ENCODE measurements around the gene OPRD1.

Gene OPRD1

DNA sequence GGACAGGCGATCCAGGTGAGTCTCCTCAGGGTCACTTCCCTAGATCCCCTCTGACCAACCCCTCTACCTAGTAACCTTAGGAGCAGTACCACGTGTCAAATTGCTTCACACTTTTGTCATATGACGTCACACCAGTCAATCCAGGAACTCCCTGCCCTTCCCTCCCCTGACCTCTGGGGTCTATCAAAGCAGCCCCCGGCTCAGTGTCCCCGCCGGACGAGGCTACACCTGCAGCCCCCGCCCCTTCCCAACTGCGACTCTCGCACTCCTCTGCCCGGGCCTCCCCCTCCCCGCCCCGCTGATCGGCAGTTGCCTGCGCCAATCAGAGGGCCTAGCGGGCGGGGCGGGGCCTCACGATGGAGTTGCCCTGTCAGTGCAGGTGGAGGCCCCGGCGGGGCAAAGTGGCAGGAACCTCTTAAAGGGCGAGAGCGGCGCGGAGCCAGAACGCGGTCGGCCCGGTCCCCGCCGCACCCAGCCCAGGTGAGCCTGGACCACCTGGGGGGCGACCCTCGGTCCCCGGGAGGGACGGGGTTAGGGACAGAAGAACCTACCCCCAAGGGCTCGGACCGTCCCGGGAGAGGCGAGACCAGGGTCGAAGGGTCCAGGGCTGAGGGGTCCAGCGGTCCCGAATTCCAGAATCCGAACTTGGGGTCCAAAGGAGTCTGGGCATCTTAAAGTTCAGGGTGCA, 74.9 kb downstream of the OPRD1 start:
- DNase-seq = peak; percentile 79

DNA sequence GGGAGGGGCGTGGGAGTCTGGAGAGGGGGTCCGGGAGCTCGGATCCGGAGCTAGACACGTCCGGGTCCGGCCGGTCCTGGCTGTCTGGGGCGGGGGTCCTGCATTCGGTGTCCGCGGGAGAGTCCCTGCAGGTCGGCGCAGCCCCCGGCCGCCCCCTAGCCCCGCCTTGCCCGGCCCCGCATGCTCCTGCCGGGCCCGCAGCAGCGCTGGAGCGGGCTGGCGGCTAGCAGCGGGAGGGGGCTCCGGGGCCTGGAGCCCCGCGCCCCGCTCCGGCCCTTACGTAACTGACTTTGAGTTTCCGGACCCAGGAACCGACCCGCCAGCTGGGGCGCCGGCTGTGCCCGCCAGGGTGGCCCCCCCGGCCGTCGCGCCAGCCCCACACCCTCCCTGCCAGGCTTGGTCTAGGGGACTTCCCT, 75.5 kb downstream of the OPRD1 start:
- DNase-seq = no peak

DNA sequence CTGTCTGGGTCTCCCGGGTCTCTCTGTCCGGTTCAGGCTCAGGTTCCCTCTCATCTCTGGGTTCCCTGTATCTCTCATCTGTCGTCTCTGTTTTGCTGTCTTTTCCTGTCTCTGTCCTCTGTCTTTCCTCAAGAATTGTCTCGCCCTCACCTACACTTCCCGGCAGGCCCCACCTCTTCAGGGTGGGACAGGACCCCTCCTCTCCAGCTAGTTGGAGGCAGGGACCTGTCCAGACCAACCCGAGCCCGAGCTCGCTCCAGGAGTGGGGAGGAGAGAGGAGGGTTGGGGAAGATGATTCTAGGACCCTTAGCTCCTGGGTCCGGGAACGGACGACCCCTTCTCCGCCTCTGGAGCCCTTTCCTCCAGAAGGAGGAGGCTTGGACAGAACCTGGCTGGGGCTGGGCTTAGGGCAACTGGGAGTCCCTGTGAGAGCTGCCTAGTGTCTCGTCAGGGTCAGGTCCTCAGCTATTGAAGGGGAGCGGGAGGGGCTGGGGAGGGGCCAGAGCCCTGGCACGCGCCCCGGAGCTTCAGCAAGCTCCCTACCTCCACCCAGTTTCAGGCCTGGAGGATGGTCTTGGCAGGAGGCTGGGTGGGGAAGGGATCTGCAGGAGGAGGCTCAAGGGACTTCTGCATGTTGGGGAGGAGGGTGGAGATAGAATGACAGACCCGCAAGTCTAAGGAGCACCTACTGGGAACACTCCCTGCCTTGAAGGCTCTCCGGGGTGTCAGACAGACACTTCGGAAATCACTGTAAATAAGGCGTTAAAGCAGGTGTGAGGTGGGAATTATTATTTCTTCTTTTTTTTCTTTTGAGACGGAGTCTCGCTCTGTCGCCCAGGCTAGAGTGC, 76.1 kb downstream of the OPRD1 start:
- no peak for DNase-seq

DNA sequence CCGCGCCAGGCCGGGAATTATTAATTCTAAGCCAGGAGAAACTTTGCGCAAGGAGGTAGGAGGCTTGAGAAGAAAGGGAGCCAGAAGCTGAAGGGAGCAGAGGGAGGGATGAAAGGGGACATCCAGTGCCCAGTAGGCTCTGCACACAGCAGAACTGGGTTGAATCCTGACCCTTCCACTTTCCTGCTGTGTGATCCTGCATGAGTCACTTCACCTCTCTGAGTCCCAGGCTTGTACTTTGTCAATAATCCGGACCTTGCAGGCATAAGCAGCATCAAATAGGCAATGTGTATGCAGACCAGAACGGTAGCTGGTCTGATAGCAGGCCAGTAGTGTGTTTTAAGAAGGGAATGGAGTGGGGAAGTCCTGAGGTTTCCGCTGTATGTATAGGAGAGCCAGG, 76.9 kb downstream of the OPRD1 start:
- no peak for DNase-seq

DNA sequence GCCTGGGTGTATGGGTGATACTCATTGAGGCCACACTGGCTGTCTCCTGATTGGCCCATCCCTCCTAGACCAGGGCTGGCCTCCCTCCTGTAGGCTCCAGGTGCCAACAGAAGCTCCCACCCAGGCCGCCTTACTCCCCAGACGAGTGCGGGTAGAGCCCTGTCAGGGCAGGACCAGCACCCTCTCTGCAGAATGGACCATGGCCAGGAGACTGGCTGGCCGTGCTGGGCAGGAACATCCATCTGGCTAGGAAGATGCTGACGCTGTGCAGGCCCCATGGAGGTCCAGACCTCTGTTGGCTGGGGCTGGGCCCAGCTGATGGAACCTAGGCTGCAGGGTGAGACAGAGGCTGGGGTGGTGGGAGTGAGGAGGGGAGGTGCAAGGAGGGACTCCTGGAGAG, 77.4 kb downstream of the OPRD1 start:
- no peak for DNase-seq

DNA sequence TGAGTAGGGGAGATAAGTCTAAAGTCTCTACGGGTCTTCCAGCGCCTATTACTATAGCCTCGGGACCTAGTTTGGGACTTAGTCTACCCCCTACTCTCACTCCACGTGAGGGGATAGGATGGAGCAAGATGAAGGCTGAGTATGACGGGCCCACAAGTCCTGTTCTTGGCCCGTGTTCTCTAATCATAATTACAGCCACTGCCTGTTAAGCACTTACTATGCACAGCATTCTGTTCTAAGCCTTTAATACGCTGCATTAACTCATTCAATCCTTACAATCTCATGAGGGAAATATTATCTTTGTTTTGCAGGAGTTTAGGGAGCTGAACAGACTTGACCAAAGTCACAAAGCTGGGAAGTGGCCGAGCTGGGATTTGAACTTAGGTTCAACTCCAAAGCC, 78.5 kb downstream of the OPRD1 start:
- DNase-seq = no peak

DNA sequence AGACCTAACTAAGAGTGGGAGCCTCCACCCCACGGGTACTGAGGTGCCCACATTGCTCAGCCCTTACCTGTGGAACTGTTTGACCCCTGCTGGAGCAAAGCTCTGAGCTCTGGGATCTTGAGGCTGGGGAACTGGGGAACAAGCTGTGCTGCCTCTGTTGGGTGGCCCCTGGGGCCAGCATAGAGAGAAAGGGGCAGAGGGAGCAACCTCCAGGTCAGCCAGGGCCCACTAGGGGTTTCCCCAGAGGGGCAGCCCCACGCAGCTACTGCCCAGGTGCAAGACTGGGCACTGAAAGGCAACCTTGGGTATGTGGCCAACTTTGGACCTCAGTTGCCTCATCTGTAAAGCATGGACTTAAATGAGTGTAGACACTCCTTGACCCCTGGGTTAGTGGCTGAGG, 78.9 kb downstream of the OPRD1 start:
- no peak for DNase-seq

DNA sequence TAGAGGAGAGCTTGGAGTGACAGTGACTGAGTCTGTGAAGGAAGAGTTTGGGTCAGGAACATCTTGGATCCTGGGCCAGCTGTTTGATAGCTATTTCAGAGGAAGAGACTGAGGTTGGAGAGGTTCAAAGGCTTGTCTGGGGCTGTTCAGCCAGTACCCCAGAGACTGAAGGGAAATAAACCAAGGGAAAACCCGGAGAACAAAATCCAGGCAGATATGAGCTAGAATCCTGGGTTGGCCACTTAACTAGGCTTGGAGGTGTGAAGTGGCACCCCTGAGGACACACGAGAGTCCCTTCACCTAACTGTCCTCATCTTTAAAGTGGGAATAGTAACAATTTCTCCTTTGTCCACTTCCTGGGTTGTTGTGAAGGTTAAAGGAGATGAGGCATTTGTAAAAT, 79.3 kb downstream of the OPRD1 start:
- no peak for DNase-seq

DNA sequence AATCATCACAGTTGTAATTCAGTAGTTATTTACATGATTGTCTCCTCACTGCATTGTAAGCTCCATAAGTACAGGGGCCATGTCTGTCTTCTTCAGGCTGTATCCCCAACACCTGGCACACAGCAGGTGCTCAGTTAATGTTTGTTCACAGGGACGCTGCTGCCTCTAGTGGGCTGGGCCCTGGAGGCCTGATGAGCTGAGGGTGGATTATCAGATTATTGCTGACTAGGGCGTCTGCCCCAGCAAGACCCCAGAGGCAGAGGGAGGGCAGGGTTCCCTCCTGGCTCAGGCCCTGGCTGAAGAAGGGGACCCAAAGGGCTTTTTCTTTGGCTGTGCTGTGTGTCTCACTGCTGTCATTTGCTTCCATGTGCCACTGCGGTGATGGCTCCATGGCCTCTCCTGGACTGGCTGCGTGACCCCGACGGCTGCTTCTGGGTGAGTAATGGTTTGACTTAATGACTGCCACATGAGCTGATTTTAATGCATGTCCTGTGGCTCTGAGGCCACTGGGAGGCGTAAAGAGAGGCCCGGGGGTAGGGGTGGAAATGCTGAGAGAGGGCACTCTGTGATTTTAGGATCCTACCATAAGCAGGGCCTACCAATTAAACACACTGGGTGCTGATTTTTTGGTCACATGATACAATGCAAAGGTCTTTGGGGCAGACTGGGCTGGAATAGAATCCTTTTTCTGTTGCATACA, 81.6 kb downstream of the OPRD1 start:
- DNase-seq = peak; percentile 58

DNA sequence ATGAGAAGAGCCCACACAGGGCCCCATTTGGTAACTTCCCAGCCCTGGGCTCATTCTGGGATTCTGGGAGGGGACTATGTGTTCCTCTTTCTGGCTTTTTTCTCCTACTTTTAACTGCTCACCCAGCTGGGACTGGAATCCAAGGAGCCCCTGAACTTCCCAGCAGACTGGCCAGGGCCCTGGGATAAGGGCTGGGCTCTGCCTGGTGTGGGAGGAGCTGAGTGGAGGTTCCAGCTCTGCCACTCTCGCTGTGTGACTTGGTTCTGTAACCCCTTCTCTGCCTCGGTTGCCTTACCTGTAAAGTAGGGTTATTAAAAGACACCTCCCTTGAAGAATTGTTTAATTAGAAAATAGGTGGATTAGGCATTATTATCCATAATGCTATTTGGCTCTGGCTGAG, 82.8 kb downstream of the OPRD1 start:
- DNase-seq = no peak

DNA sequence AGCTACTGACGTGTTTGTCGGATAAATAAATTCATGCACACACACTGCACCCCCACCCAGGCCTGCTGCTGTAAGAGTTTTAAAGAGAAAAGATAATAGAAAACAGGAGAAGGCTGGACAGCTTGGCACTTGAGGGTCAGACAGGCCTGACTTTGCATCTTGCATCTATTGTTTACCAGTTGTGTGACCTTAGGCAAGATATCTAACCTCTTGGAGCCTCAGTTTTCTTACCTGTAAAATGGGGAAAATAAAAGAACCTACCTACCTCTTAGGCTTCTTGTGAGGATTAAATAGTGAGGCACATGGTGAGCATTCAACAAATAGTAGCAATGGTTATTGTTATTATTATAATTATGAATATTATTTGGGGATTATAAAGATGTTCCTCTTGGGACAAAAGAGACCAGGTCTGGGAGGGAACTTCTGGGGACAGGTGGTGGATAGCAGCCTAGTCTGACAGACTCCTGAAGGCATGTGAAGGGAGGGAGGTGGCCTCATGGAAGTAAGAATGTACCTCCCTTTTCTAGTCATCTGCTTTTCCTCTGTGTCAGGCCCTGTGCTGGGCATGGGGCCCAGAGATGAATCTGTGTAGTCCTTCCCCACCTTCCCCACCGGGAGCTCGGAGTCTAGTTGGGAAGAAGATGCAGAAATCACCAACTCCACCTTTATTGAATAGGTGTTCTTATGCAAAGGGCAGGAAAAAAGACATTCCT, 84.1 kb downstream of the OPRD1 start:
- DNase-seq = no peak

DNA sequence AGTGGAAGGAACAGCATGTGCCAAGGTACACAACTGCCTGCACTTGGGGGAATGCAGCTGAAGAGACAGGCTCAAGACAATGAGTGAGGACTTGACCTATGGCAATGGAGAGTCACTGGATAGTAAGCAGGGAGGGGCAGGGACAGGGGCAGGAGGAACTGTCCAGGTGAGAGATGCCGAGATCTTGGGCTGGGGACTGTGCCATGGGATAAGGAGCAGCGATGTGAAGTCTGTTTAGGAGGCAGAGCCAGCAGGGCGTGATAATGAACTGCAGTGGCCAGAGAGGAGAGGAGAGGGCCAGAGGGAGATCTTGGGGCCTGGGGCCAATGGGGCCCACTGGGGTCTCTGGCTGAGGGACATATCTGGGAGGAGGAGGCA, 84.6 kb downstream of the OPRD1 start:
- no peak for DNase-seq

DNA sequence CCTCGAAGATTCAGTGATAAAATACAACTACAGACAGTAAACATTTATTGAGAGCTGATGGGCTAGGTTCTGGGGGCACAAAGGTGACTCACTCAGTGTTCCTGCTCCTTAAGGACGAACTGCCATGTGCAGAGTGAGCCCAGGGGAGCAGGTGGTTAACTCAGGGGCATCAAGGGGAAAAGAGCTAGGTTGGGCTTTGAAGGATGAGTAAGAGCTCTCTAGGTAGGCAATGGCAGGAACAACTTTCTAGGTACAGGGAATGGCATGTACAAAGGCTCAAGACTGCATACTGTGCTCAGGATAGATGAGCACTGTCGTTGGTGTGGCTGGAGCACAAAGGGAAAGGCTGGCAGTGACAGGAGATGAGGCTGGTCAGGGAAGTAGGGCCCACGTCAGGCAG, 85.8 kb downstream of the OPRD1 start:
- no peak for DNase-seq

DNA sequence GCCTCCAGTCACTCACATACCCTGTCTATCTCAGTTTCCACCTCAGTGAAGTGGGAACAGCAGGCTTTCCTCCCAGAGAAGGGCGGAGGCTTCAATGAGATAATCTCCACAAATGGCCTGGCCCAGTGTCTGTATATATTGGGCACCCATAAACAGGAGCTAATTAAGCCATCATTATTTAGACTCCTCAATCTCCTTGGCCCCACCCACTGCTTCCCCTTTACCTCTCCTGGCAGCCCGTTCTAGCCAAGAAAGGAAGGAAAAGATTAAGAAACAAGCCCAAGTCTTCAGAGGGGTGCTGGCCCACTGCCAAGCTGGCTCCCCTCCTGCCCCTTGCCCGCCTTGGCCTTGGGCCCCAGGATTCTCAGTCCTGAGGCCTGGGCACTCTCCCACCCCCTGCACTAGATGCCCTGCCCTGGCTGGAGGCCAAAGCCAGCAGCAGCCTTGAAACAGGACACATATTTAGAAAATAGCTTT, 86.5 kb downstream of the OPRD1 start:
- no peak for DNase-seq

DNA sequence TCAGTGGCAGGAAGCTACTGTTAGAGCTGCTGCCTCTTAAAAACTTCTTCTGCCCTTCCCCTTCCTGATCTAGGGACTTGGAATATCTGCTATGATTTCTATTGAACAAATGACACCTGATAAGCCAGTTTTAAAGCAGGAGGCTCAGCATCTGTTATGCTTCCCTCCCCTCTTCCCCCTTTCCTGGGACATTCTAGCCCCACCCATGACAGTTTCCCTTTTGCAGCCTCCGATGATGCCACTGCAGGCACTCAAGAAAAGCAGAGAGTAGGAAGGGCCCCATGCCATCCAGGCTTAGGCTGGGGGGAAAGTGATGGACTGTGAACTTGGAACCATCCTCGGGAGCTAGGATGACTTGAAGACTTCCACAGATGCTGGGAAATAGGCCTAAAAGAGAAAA, 87.3 kb downstream of the OPRD1 start:
- no peak for DNase-seq

DNA sequence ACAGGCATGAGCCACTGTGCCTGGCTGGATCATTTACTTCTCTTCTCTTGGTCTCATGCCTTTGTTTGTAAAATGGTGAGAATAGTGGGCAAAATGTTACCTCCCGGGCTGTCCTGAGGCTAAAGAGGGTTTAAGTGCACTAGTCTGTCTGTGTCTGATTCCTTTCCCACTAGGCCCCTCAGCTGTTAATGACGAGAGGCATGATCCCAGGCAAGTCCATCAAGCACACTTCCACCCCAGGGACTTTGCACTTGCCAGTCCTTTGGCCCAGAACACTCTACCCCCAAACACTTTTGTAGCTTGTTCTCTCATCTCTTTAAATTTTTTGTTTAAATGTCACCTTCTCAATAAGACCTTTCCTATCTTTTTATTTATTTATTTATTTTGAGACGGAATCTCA, 88.6 kb downstream of the OPRD1 start:
- no peak for DNase-seq

DNA sequence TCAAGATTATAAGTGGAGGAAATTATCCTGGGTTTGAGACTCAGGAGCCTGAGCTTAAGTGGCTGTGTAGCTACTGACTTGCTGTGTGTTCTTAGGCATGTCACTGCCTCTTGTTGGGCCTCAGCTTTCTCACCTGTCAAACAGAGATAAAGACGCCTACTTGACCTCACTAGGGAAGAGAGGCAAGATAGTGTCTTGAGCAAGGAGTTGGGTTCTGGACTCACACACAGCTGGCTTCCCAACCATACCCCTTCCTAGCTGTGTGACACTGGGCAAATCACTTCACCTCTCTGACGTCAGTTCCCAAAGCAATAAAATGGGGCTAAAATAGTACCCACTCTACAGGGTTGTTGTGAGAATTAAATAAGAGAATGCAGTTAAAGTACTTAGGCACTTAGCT, 90.8 kb downstream of the OPRD1 start:
- DNase-seq = no peak

DNA sequence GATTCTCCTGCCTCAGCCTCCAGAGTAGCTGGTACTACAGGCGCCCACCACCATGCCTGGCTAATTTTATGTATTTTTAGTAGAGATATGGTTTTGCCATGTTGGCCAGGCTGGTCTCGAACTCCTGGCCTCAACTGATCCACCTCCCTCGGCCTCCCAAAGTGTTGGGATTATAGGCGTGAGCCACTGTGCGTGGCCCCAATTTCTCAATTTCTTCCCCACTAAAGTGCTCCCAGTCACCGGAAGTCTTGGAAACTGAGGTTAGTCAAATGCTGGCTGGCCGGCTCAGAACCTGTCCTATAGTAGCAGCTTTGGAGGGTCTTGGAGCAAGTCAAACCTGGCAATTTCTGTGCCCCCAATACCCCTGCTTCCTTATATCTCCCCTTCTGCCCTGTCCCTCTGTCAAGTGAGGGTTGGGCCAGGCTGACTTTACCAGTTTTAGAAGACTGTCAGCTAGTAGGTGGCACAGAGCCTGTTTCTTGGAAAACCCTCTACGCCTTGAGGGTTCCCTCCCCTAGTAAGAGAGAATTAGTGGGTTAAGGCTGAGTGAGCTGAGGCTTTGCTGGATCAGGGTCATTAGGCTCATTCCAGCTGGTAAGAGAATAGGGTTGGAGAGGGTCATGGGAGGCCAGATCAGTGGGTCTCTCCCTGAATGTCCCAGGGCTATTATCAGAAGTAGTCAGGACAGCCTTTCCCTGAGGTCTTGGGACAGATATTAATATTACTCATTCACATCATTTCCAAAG, 94.1 kb downstream of the OPRD1 start:
- no peak for DNase-seq

DNA sequence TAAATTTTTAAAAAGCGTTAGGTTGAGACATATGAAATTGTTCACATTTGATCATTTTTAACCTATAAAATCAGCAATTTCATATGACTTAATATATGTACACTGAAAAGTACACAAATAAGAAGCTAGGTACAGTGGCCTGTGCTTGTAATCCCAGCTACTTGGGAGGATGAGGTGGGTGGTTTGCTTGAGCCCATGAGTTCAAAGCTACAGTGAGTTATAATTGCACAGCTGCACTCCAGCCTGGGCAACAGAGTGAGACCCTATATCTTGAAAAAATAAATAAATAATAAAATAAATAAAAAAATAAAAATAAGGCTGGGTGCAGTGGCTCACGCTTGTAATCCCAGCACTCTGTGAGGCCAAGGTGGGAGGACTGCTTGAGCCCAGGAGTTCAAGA, 97.2 kb downstream of the OPRD1 start:
- no peak for DNase-seq

DNA sequence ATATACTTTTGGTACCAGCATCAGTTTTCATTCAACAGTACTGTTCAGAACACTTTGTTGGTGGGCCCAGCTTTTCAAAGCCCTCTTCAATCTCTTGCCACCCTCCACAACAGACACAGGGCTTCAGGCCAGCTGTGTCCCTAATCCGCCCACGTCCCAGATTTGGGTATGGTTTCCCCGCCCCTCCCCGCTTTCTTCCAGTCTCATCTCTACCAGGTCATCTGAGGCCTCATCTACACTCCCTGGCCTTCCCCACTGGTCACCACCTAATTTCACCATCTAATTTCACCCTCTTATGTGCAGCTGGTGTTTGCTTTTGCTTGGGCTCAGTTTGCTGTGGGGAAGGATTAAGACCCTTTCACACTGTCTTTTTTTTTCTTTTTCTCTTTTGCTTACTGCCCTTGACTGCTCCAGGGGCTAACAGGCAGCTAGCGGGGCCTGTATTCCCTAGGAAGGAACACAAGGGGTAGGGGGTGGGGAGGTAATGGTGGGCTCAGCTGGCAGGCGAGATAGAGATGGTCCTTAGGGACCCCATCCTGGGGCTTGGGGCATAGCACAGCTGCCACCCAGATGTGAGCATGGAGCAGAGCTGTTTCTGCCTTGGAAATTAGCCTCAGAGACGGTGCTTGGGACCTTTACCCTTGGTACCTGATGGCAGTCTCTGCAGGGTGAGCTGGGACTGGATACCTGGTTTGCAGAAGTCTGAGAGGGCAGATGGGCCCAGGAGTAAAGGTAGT, 98.6 kb downstream of the OPRD1 start:
- no peak for DNase-seq

DNA sequence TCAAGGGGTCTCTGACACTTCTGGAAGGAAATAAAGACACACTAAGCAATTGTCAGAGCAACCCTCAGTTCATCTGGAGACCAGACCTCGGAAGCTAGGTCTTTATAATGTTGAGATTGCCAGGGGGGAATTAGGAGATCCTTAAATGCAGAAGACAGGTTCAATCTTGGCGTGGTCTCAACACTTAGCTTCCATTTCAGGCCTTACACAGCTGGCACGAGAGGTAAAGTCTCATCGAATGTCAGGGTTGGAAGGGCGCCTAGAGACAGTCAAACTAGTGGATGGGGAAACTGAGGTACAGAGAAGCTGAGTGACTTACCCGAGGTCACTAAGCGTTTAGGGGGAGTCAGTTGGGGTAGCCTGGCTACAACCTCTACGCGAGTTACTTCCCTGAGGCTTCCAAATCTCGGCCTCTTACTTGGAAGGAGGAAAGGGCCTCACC, 101.8 kb downstream of the OPRD1 start:
- no peak for DNase-seq

Data from fibroblast of skin of right quadriceps (primary cell).